Astrocyte of the cerebellum (primary cell): Measurements from ENCODE around the gene ZNF200.

Source experiments
- DNase-seq: peaks from one replicate; pipeline ENCODE4 v3.0.0-alpha.2; 2011; ENCODE audit warnings: low read depth
- H3K4me3 ChIP-seq: 2 replicates; pipeline ENCODE4 v1.5.1; 2011; ENCODE audit warnings: mild to moderate bottlenecking, low read depth, low read length, moderate library complexity
- in situ Hi-C: cut with HindIII; loops from 2 replicates; pipeline ENCODE4 v1.10.0; 2017; ENCODE audit warnings: low sequenced_read_pairs
- TF ChIP-seq, protein P1 (sequence below): IDR thresholded peaks from 2 replicates; pipeline ENCODE4 v1.5.1; 2012; ENCODE audit warnings: low read length, low read depth, moderate library complexity, mild to moderate bottlenecking; ENCODE audit errors: missing control alignments

The ZNF200 gene

GRCh38 chr16:3242709-3243108, 7.8 kb upstream of the ZNF200 start:
- no peak for DNase-seq
- TF ChIP-seq, protein P1, sequence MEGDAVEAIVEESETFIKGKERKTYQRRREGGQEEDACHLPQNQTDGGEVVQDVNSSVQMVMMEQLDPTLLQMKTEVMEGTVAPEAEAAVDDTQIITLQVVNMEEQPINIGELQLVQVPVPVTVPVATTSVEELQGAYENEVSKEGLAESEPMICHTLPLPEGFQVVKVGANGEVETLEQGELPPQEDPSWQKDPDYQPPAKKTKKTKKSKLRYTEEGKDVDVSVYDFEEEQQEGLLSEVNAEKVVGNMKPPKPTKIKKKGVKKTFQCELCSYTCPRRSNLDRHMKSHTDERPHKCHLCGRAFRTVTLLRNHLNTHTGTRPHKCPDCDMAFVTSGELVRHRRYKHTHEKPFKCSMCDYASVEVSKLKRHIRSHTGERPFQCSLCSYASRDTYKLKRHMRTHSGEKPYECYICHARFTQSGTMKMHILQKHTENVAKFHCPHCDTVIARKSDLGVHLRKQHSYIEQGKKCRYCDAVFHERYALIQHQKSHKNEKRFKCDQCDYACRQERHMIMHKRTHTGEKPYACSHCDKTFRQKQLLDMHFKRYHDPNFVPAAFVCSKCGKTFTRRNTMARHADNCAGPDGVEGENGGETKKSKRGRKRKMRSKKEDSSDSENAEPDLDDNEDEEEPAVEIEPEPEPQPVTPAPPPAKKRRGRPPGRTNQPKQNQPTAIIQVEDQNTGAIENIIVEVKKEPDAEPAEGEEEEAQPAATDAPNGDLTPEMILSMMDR = no peak
- in situ Hi-C loops = no loop called here

GRCh38 chr16:3241761-3242160, 6.8 kb upstream of the ZNF200 start:
- no peak for DNase-seq
- in situ Hi-C loops = no loop called here
- no peak overlapping the region for H3K4me3 ChIP-seq

More at GRCh38 chr16:3242709-3243108, 7.8 kb upstream of the ZNF200 start:
- no peak overlapping the region for H3K4me3 ChIP-seq

DNA sequence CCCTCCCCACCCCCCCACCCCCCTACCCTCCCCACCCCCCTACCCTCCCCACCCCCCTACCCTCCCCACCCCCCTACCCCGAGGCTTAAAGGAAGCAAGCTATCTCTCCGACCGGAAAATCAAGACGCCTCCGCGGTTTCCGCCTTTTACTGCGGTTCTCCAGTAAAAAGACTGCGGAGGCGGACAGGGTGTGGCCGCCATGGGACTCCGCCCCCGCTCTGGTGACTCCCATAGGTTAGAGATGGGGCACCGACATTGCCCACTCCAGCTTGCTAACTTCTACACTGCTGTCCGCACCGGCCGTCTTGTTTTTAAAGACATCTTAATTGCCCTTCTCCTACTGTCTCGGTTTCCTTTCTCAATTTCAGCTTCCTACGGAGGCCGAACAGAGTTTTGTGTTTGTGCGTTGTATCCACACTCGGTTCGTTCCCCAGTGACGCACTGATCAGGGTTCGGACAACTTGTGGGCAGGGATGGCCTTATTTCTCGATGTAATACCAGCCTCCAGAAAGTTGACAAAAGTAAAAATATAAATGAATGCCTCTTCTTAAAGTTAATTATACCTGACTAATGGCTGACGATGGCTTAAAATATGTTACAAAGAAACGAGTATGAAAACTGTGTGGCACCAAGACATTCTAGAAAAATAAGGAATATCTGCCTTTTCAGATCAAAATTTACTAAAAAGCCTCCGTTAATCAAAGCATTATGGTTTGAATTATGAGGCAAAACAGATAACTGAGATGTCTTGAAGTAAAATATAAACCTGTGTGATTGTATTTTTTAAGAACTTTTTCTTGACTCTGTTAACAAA, 1.1 kb upstream of the ZNF200 start:
- in situ Hi-C loops = no loop called here
- no peak for DNase-seq
- TF ChIP-seq, protein P1 = no peak
- H3K4me3 ChIP-seq = no peak overlapping the region

More at GRCh38 chr16:3241761-3242160, 6.8 kb upstream of the ZNF200 start:
- TF ChIP-seq, protein P1 = no peak

GRCh38 chr16:3234543-3234856, 458 bp downstream of the ZNF200 start:
- TF ChIP-seq, protein P1 = no peak
- DNase-seq = no peak
- H3K4me3 ChIP-seq = peak overlapping the region; percentile 67
- in situ Hi-C loops = no loop called here

- no peak for DNase-seq
- TF ChIP-seq, protein P1 = no peak
- in situ Hi-C loops = no loop called here
- H3K4me3 ChIP-seq = no peak overlapping the region
These were observed 10.9 kb downstream of the ZNF200 start for GRCh38 chr16:3223913-3224515.

GRCh38 chr16:3220839-3221238, 14.1 kb downstream of the ZNF200 start:
- in situ Hi-C loops = no loop called here
- no peak overlapping the region for H3K4me3 ChIP-seq
- no peak for DNase-seq
- TF ChIP-seq, protein P1 = no peak
